ENCODE data around the gene ZMAT5. TPM values are rescaled to one million over a fixed set of nuclear protein-coding genes. Genes with fewer than 3 reads are reported as not detected.

Gene ZMAT5
- total and polyA plus RNA-seq, 4 donors: 13.2 to 33.8 (median 32.5) TPM

DNA sequence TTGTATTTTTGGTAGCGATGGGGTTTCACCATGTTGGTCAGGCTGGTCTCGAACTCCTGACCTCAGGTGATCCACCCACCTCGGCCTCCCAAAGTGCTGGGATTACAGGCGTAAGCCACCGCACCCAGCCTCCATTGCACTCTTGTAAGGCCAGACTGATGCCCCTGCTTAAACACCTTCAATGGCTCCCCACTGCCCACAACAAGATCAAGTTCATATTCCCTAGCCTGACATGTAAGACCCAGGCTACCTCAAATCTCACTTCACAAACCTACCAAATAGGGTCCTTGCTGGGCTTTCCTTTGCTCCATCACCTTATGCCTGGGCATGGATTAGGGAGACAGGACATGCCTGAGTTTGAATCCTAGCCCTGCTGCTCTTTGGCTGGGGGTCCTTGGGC lies 13.4 kb upstream of the ZMAT5 start:
- no peak for DNase-seq (ENCODE audit: low read depth in 4 of 6, low spot score in 6 of 6)

GRCh38 chr22:29773233-29773632 lies 6.4 kb upstream of the ZMAT5 start:
- Histone ChIP-seq H3K27ac (ENCODE audit: low read depth, low read length) (no peak overlapping the region), H3K9me3 (ENCODE audit: control insufficient read depth, insufficient read depth, low read length) (no peaks in the 10 kb centered on the region), H3K4me1 (ENCODE audit: control insufficient read depth, insufficient read depth, low read length) (peaks cover 8% of the 10 kb centered on the region), H3K4me3 (ENCODE audit: low read depth, low read length) (no peak overlapping the region), H3K27me3 (ENCODE audit: control insufficient read depth, insufficient read depth, low read length) (no peaks in the 10 kb centered on the region), H3K36me3 (ENCODE audit: control insufficient read depth, insufficient read depth, low read length) (peaks cover 24% of the 10 kb centered on the region)
- no peak for DNase-seq (ENCODE audit: low read depth in 4 of 6, low spot score in 6 of 6)
- 88% methylated on average over 1 of the region's 2 CpGs for WGBS (ENCODE audit: insufficient coverage)

More for the DNA sequence above, 13.4 kb upstream of the ZMAT5 start:
- Histone ChIP-seq H3K27ac (ENCODE audit: low read depth, low read length) (no peak overlapping the region), H3K9me3 (ENCODE audit: control insufficient read depth, insufficient read depth, low read length) (no peaks in the 10 kb centered on the region), H3K4me3 (ENCODE audit: low read depth, low read length) (no peak overlapping the region), H3K36me3 (ENCODE audit: control insufficient read depth, insufficient read depth, low read length) (no peaks in the 10 kb centered on the region), H3K27me3 (ENCODE audit: control insufficient read depth, insufficient read depth, low read length) (no peaks in the 10 kb centered on the region), H3K4me1 (ENCODE audit: control insufficient read depth, insufficient read depth, low read length) (peaks cover 45% of the 10 kb centered on the region)
- WGBS (ENCODE audit: insufficient coverage): 95% methylated on average over 5 of the region's 5 CpGs

DNA sequence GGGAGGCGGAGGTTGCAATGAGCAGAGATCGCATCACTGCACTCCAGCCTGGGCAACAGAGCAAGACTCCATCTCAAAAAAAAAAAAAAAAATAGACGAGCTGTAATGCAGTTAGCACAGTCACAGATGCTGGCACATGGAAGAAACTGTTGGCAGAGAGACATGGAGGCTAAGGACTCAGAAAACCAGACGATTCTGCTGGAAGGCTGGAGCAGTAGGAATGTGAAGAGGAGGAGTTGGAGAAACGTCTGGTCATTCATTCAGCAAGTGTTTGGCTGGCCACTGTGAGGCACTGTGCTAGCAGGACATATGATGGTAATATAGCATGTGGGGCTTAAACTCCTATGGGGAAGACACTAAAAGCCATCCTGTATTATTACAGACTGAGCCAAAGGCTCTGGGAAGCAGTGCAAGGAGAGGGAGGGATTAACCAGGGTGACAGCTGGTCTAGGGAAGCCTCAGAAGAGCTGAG lies 5.4 kb upstream of the ZMAT5 start:
- H3K4me1 ChIP-seq (ENCODE audit: control insufficient read depth, insufficient read depth, low read length): peaks cover 13% of the 10 kb centered on the region
- no peak overlapping the region for H3K4me3 ChIP-seq (ENCODE audit: low read depth, low read length)
- WGBS (ENCODE audit: insufficient coverage): 53% methylated on average over 4 of the region's 5 CpGs
- H3K36me3 ChIP-seq (ENCODE audit: control insufficient read depth, insufficient read depth, low read length): peaks cover 24% of the 10 kb centered on the region
- DNase-seq (ENCODE audit: low read depth in 4 of 6, low spot score in 6 of 6): peak in 2 of 6 donors; percentile 41 to 46
- no peaks in the 10 kb centered on the region for H3K27me3 ChIP-seq (ENCODE audit: control insufficient read depth, insufficient read depth, low read length)
- H3K27ac ChIP-seq (ENCODE audit: low read depth, low read length): no peak overlapping the region
- H3K9me3 ChIP-seq (ENCODE audit: control insufficient read depth, insufficient read depth, low read length): no peaks in the 10 kb centered on the region

DNA sequence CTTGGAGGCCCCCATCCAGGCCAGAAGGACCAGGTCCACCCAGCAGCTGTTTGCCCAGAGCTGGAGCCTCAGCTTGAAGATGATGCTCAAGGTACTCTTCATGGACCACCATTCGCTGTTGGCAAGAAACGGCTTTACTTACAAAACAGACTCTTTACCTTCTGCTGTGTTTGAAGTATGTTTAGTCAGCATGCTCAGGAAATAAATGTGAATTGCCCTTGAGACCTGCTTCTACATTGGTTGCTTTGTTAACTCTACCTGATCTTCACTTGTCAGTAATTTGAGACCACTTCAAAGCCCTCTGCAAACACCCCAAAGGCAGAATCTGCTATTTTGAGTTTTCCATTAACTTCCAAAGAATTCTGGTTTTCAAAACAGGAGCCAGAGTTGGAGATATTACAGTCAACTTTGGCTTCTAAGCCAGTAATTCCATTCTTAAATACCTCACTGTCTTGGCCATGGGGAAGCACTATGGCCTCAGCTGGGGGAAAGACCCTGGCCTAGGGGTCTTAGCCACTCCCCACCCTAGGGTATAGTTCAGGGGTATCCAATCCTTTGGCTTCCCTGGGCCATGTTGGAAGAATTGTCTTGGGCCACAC lies 3.0 kb upstream of the ZMAT5 start:
- peaks cover 24% of the 10 kb centered on the region for H3K36me3 ChIP-seq (ENCODE audit: control insufficient read depth, insufficient read depth, low read length)
- H3K27ac ChIP-seq (ENCODE audit: low read depth, low read length): no peak overlapping the region
- no peaks in the 10 kb centered on the region for H3K27me3 ChIP-seq (ENCODE audit: control insufficient read depth, insufficient read depth, low read length)
- H3K4me3 ChIP-seq (ENCODE audit: low read depth, low read length): no peak overlapping the region
- WGBS (ENCODE audit: insufficient coverage): no CpG with 5 or more reads among the region's 2 CpGs
- no peaks in the 10 kb centered on the region for H3K9me3 ChIP-seq (ENCODE audit: control insufficient read depth, insufficient read depth, low read length)
- no peak for DNase-seq (ENCODE audit: low read depth in 4 of 6, low spot score in 6 of 6)
- peaks cover 27% of the 10 kb centered on the region for H3K4me1 ChIP-seq (ENCODE audit: control insufficient read depth, insufficient read depth, low read length)

DNA sequence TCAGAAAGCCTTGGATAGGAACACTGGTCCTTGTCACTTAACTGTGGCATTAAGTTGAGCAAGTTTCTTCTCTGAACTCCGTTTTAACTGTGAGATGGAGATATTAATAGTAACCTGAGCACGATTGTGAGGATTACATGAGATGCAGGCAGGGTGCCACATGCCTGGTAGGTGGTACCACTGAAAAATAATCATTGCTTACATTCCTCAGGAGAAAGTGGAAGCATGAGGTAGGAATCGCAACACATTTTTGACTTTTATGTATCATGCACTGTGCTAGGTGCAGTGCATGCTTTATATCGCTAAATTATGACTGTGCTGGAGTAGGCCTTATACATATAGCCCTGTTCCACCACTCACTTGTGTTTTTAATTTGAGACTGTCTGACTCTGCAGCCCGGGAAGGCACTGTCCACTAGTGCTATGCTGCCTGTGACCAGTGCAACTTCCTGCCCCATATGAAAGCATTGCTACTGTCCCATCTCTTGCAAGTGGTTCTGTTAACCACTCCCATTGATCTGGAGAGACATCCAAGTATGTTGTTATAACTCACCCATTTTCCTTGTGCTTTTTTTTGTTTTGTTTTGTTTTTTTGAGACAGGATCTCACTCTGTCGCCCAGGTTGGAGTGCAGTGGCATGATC lies 1.4 kb upstream of the ZMAT5 start:
- peaks cover 27% of the 10 kb centered on the region for H3K4me1 ChIP-seq (ENCODE audit: control insufficient read depth, insufficient read depth, low read length)
- peak overlapping the region; percentile 100 for H3K4me3 ChIP-seq (ENCODE audit: low read depth, low read length)
- no peaks in the 10 kb centered on the region for H3K9me3 ChIP-seq (ENCODE audit: control insufficient read depth, insufficient read depth, low read length)
- no peak overlapping the region for H3K27ac ChIP-seq (ENCODE audit: low read depth, low read length)
- DNase-seq (ENCODE audit: low read depth in 4 of 6, low spot score in 6 of 6): no peak
- H3K27me3 ChIP-seq (ENCODE audit: control insufficient read depth, insufficient read depth, low read length): no peaks in the 10 kb centered on the region
- WGBS (ENCODE audit: insufficient coverage): 29% methylated on average over 2 of the region's 6 CpGs
- H3K36me3 ChIP-seq (ENCODE audit: control insufficient read depth, insufficient read depth, low read length): peaks cover 24% of the 10 kb centered on the region

DNA sequence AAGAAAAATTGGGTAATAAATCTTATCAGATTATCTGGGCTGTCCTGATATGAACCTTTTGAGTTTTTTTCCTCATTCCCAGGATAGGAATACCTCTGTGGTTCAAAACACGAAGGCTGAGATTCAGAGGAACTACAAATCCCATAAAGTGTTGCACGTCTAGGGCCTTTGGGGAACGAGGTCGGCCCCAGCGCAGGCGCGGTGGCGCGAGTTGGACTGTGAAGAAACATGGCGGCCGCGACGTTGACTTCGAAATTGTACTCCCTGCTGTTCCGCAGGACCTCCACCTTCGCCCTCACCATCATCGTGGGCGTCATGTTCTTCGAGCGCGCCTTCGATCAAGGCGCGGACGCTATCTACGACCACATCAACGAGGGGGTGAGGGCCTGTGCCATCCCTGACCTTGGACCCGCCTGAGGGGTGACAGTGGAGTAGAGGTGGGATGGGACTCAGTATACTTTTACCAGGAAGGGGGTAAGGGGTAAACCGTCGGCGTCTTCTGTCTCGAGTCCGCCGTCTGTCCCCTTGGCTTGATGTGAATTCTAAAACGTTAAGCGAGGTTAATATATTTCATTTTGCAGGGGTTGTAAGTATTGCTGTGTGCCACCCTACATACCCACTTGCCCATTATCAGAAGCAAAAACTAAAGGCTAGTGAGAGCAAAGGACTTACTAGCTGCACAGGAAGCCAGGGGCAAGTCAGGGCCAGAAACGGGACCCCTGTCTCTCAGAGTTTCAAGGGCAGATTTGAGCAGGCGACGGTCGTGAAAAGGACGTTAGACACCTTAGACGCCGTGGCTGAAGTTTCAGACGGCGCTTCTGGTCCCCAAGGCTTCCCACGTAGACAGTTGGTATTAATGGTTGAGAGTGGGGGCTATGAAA lies 604 bp upstream of the ZMAT5 start, which contains the start of gene UQCR10:
TSS of gene UQCR10 (plus strand) at position 199 of the 881 bp plus-strand sequence. CDS start at position 229, 30 bp downstream.
- peak; percentile 84 to 98 (median 90) for DNase-seq (ENCODE audit: low read depth in 4 of 6, low spot score in 6 of 6)
- Histone ChIP-seq H3K4me3 (ENCODE audit: low read depth, low read length) (peak within 1 kb of the TSS; percentile 100), H3K9me3 (ENCODE audit: control insufficient read depth, insufficient read depth, low read length) (no peaks in the 10 kb centered on the region), H3K4me1 (ENCODE audit: control insufficient read depth, insufficient read depth, low read length) (peaks cover 27% of the 10 kb centered on the region), H3K27me3 (ENCODE audit: control insufficient read depth, insufficient read depth, low read length) (no peaks in the 10 kb centered on the region), H3K27ac (ENCODE audit: low read depth, low read length) (peak within 1 kb of the TSS; percentile 82), H3K36me3 (ENCODE audit: control insufficient read depth, insufficient read depth, low read length) (peaks cover 24% of the 10 kb centered on the region)
- under 1% methylated on average over 38 of the region's 46 CpGs for WGBS (ENCODE audit: insufficient coverage)

- Histone ChIP-seq H3K4me3 (ENCODE audit: low read depth, low read length) (peak overlapping the region; percentile 100), H3K27ac (ENCODE audit: low read depth, low read length) (peak overlapping the region; percentile 54), H3K4me1 (ENCODE audit: control insufficient read depth, insufficient read depth, low read length) (peaks cover 27% of the 10 kb centered on the region), H3K36me3 (ENCODE audit: control insufficient read depth, insufficient read depth, low read length) (peaks cover 21% of the 10 kb centered on the region), H3K9me3 (ENCODE audit: control insufficient read depth, insufficient read depth, low read length) (no peaks in the 10 kb centered on the region), H3K27me3 (ENCODE audit: control insufficient read depth, insufficient read depth, low read length) (no peaks in the 10 kb centered on the region)
- DNase-seq (ENCODE audit: low read depth in 4 of 6, low spot score in 6 of 6): no peak
- WGBS (ENCODE audit: insufficient coverage): 64% methylated on average over 12 of the region's 15 CpGs
Measured at GRCh38 chr22:29765905-29766631, 739 bp downstream of the ZMAT5 start.

GRCh38 chr22:29762263-29762662 lies 4.5 kb downstream of the ZMAT5 start:
- DNase-seq (ENCODE audit: low read depth in 4 of 6, low spot score in 6 of 6): no peak
- WGBS (ENCODE audit: insufficient coverage): 56% methylated on average over 10 of the region's 15 CpGs
- Histone ChIP-seq H3K4me1 (ENCODE audit: control insufficient read depth, insufficient read depth, low read length) (peaks cover 21% of the 10 kb centered on the region), H3K9me3 (ENCODE audit: control insufficient read depth, insufficient read depth, low read length) (no peaks in the 10 kb centered on the region), H3K36me3 (ENCODE audit: control insufficient read depth, insufficient read depth, low read length) (no peaks in the 10 kb centered on the region), H3K27ac (ENCODE audit: low read depth, low read length) (no peak overlapping the region), H3K27me3 (ENCODE audit: control insufficient read depth, insufficient read depth, low read length) (no peaks in the 10 kb centered on the region), H3K4me3 (ENCODE audit: low read depth, low read length) (no peak overlapping the region)

DNA sequence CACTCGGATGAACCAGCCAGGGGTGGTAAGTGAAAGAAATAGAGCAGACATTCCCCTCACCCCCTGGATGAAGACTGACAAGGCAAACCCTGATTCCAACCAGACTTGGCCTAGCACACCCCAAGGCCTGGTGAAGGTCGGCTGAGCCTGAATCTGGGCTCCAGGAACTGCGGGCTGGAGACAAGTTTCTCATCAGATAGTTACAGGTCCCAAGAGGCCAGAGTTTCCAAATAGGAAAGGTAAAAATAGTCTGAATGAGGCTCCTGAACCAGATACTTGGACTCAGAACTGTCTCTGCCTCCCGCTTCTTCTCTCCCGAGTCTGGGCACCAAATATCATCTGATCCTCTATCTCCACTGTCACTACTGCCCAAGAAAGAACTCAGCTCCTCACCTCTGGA lies 7.8 kb downstream of the ZMAT5 start:
- WGBS (ENCODE audit: insufficient coverage): 51% methylated on average over 2 of the region's 5 CpGs
- no peak overlapping the region for H3K27ac ChIP-seq (ENCODE audit: low read depth, low read length)
- H3K36me3 ChIP-seq (ENCODE audit: control insufficient read depth, insufficient read depth, low read length): peaks cover 6% of the 10 kb centered on the region
- H3K27me3 ChIP-seq (ENCODE audit: control insufficient read depth, insufficient read depth, low read length): no peaks in the 10 kb centered on the region
- peaks cover 7% of the 10 kb centered on the region for H3K4me1 ChIP-seq (ENCODE audit: control insufficient read depth, insufficient read depth, low read length)
- no peaks in the 10 kb centered on the region for H3K9me3 ChIP-seq (ENCODE audit: control insufficient read depth, insufficient read depth, low read length)
- peak in 1 of 6 donors; percentile 34 for DNase-seq (ENCODE audit: low read depth in 4 of 6, low spot score in 6 of 6)
- no peak overlapping the region for H3K4me3 ChIP-seq (ENCODE audit: low read depth, low read length)
